Activated naive CD8-positive, alpha-beta T cell treated with anti-CD3 and anti-CD28 coated beads, Interleukin-2, amount 50 U/mL, for 24 hours (primary cell): ENCODE measurements around the gene MORC2.

Source experiments
- ATAC-seq: fragments of 150-1000 bp; cut with Tn5 transposase; one replicate; pipeline ENCODE4 v1.10.0; 2021
- DNase-seq: peaks from one replicate; pipeline ENCODE4 v3.0.0; 2021
- H3K27ac Mint-ChIP-seq: one replicate; pipeline ENCODE4 v1.8.0; 2021; ENCODE audit warnings: mild to moderate bottlenecking, mixed read lengths
- H3K27me3 Mint-ChIP-seq: one replicate; pipeline ENCODE4 v1.8.0; 2021; ENCODE audit warnings: mixed read lengths
- H3K36me3 Mint-ChIP-seq: one replicate; pipeline ENCODE4 v1.8.0; 2021; ENCODE audit warnings: low read depth, mixed read lengths
- H3K4me1 Mint-ChIP-seq: one replicate; pipeline ENCODE4 v1.8.0; 2021; ENCODE audit warnings: mixed read lengths
- H3K4me3 Mint-ChIP-seq: one replicate; pipeline ENCODE4 v1.8.0; 2021; ENCODE audit warnings: mild to moderate bottlenecking, moderate library complexity, mixed read lengths
- H3K9me3 Mint-ChIP-seq: one replicate; pipeline ENCODE4 v1.8.0; 2021; ENCODE audit warnings: mixed read lengths

The MORC2 gene

DNA sequence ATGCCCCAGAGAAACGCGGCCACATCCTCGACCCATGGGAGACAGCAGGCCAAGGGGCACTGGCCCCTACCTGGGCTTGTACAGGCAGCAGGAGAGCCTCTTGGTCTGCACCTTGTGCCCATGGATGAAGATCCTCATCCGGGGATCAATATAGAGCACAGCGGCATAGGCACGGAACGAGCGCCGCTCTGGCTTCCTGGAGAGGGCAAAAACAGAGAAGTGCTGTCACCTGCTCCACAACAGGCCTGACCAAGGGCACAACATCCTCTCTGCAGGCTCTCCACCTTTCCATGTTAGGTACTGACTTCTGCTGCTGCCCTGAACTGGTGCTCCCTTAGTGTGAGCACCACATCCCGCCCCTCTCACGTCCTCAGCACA lies 27.2 kb downstream of the MORC2 start:
- no peaks in the 10 kb centered on the region for H3K27me3 Mint-ChIP-seq
- no peaks in the 10 kb centered on the region for H3K9me3 Mint-ChIP-seq
- peak; percentile 17 for ATAC-seq
- peak overlapping the region; percentile 72 for H3K27ac Mint-ChIP-seq
- H3K4me1 Mint-ChIP-seq, result peaks cover 64% of the 10 kb centered on the region
- DNase-seq, result no peak
- H3K36me3 Mint-ChIP-seq, result peaks cover 70% of the 10 kb centered on the region
- H3K4me3 Mint-ChIP-seq, result peak overlapping the region; percentile 28

DNA sequence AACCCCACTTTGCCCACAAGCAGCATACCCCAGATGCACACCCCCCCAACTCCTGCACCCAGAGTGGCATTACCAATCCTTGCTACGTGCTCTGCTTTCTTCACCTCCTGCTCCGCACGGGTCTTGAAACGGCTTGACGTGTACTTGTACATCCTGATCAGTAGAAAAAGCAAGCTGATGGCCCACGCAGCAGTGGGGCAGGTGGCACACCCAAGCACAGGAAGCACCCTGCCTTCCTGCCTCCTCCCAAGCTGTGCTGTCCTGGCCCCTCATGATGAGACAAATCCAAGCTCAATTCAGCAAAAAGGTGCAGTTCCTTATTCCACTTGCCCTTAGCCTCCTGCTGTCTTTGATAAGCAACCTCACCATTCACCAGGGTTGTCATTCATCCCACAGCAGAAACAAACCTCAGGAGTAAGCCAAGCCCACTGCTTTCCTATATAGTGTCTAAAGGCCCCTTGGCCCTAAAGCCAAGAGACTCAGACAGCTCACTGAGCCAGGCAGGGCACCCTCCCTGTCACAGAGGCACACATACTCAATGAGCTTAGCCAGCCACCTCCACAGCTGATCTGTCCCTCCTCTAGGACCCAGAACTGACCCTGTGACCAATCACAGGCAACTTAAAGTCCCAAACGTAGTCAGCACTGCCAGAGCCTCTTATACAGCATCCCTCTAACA lies 27.8 kb downstream of the MORC2 start:
- Mint-ChIP-seq H3K4me1 (peaks cover 59% of the 10 kb centered on the region), H3K27ac (peak overlapping the region; percentile 72), H3K27me3 (no peaks in the 10 kb centered on the region), H3K4me3 (peak overlapping the region; percentile 28), H3K9me3 (no peaks in the 10 kb centered on the region), H3K36me3 (peaks cover 70% of the 10 kb centered on the region)
- DNase-seq (no peak), ATAC-seq (peak; percentile 50)

DNA sequence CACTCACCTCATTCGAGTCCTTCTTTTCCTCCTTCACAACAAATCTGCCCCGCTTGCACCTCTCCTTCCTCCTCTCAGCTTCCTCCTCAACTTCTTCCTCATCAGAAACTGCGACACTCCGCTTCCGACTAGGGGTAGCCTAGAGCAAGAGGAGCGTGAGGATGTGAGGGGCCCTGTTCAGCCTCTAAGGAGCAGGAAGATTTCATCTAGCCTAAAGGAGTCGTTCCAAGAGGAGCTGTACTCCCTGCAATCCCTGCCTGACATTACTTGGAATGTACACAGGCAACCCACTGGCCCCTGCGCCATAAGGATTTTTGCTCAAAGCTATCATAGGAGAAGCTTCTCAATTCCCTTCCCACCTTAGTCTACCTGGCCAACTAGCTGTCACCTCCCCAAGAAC lies 34.5 kb downstream of the MORC2 start:
- Mint-ChIP-seq H3K27me3 (no peaks in the 10 kb centered on the region), H3K36me3 (peaks cover 52% of the 10 kb centered on the region), H3K4me3 (no peak overlapping the region), H3K27ac (no peak overlapping the region), H3K9me3 (no peaks in the 10 kb centered on the region), H3K4me1 (peaks cover 8% of the 10 kb centered on the region)
- ATAC-seq, result no peak
- DNase-seq, result no peak

DNA sequence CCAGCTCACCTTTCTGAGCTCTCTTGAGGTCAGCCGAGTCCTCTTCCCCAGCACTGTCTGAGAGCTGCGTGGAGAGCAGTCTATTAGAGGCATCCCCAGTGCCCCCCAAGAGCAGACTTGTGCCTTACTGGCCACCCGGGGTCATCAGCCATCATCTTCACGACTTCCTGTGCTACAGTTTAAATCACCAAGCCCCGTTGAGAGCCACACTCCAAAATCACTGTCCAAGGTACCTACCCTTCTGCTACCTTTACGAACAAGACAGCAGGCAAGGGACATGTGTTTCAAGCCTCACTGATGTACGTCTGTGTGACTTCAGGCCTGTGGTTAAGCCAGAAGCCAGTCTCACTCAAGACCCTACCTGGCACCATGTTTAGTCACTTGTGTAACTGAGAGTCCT lies 35.1 kb downstream of the MORC2 start:
- ATAC-seq, result no peak
- Mint-ChIP-seq H3K36me3 (peaks cover 49% of the 10 kb centered on the region), H3K9me3 (no peaks in the 10 kb centered on the region), H3K27ac (no peak overlapping the region), H3K4me1 (peaks cover 5% of the 10 kb centered on the region), H3K4me3 (no peak overlapping the region), H3K27me3 (no peaks in the 10 kb centered on the region)
- no peak for DNase-seq

DNA sequence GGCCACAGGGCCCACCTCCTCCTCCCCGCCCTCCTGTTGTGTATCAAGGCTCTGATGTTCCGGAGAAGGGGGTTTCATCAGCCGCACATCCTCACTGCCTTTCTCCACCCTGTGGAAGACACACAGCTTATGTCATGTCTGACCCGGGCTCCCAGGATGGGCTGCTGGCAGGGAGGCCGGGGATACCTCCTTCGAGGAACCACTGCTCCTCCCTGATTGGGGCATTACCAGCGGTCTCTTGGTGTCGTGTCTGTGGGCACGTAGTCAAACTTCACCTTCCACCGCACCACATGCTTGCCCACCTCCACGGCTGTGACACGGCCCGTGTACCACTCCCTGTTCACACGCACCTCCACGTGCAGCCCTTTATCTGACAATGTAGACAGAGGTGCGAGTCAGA lies 35.9 kb downstream of the MORC2 start:
- Mint-ChIP-seq H3K9me3 (no peaks in the 10 kb centered on the region), H3K4me1 (peaks cover 5% of the 10 kb centered on the region), H3K36me3 (peaks cover 43% of the 10 kb centered on the region), H3K27ac (no peak overlapping the region), H3K27me3 (no peaks in the 10 kb centered on the region), H3K4me3 (no peak overlapping the region)
- ATAC-seq (no peak), DNase-seq (no peak)

DNA sequence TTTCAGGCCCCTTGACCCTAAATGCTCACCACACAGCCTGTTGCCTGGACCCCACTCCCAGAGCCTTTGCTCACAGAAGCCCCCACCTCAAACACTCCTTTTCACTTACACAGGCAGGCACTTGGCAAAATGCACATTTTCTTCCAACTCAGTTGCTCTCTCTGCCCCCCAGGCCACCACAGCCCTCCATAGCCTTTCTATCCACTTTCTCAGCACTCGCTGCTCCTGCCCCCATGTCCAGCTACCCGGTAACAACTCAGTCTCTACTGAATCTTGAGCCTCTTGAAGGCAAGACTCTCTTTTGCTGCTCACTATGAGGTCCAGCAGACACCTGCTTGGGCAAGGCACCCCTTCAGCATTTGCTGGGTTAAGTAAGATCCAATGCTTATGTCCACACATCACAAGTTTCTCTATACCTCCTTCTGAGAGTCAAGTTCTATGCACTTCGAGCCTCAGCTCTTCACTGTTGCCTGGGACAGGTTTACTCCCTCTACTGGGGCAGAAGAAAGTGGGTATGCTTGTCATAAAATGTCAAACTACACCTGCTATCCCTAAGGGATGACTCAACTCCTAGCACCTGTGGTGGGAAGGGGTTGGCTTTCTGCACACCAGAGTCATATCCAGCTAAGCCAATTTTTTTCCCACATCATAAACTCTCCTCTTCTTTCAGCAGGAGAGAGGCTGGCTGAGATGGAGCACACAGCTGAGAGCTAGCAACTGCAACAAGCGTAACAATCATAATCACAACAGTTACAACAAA lies 36.9 kb downstream of the MORC2 start:
- Mint-ChIP-seq H3K27ac (peak overlapping the region; percentile 53), H3K27me3 (no peaks in the 10 kb centered on the region), H3K4me3 (no peak overlapping the region), H3K9me3 (no peaks in the 10 kb centered on the region), H3K4me1 (peaks cover 5% of the 10 kb centered on the region), H3K36me3 (peaks cover 43% of the 10 kb centered on the region)
- DNase-seq (no peak), ATAC-seq (no peak)

DNA sequence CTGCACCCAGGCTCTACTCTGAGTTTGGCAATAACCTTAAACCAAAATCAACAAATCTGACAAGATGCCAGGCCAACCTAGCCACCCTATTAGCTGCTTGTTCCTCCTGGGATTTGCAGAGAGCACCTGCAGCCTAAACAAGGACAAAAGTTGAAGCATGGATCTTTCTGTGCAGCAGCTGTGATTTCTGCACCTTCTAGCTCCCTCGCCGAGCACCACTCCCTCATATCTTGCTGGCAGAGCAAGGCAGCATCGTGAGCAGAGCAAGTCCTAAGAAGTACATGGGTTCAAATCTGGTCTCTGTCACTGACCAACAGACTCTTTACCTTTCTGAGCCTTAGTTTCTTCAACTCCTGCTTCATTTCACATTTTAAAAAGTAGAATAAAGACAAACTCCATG lies 38.3 kb downstream of the MORC2 start:
- Mint-ChIP-seq H3K4me3 (no peak overlapping the region), H3K9me3 (no peaks in the 10 kb centered on the region), H3K27me3 (no peaks in the 10 kb centered on the region), H3K4me1 (peaks cover 5% of the 10 kb centered on the region), H3K27ac (no peak overlapping the region), H3K36me3 (peaks cover 33% of the 10 kb centered on the region)
- DNase-seq, result no peak
- no peak for ATAC-seq

DNA sequence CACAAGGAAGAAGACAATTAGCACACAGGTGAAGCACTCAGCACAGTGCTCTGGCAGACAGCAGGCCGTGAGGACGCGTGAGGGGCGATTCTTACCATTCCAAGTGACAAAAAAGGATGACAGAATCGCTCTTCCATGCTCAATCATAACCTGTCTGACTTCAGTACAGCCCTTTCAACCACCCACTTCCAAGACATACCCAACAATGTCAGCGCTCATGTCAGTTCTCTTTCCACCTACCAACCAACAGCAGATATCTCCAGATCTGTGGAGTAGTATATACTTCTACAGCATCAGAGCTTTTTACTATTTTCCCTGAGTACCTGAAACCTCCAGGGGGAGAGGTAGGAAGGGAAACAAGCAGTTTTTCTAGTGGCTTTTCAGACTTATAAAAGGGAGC lies 40.2 kb downstream of the MORC2 start:
- DNase-seq (no peak), ATAC-seq (no peak)
- Mint-ChIP-seq H3K27ac (no peak overlapping the region), H3K36me3 (peaks cover 17% of the 10 kb centered on the region), H3K4me3 (no peak overlapping the region), H3K4me1 (peaks cover 5% of the 10 kb centered on the region), H3K27me3 (no peaks in the 10 kb centered on the region), H3K9me3 (no peaks in the 10 kb centered on the region)

DNA sequence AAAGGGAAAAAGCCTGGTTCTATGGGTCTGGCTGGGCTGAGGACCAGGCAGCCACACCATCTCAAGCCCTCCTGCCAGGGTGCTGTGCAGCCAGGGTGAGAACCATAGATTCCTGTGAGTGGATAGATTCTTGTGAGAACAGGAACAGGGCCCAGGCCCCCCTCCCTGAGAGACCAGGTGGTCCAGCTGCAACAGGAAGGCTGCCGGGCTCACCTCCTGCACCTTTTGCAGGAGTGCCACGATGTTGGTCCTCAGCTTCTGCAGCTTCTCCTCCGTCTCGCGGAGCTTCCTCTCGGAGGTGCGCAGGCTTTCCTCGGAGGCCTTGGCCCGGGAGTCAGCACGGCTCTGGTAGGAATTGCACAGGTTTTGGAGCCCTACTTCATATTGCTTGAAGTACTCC lies 40.8 kb downstream of the MORC2 start:
- no peak overlapping the region for H3K27ac Mint-ChIP-seq
- H3K4me3 Mint-ChIP-seq, result no peak overlapping the region
- H3K36me3 Mint-ChIP-seq, result peaks cover 16% of the 10 kb centered on the region
- ATAC-seq, result no peak
- no peak for DNase-seq
- peaks cover 5% of the 10 kb centered on the region for H3K4me1 Mint-ChIP-seq
- no peaks in the 10 kb centered on the region for H3K9me3 Mint-ChIP-seq
- no peaks in the 10 kb centered on the region for H3K27me3 Mint-ChIP-seq

DNA sequence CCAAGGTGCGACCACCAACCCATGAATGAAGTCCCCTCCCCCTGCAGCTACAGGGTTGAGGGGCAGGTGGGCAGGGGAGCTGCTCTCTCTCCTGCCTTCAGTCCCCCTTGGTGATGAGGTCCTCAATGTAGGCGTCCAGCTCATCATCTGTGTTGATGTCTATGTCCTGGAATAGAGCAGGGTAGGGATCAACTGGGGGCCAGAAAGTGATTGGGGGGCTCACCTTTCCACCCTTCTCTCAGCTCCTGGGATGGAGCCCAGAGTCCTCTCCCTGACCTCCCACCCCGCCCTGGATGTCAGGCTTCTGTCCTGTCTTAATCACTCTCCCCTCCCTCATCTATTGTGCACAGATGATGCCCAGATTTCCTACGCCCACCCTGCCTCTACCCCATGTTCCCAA lies 41.9 kb downstream of the MORC2 start:
- H3K4me3 Mint-ChIP-seq, result no peak overlapping the region
- no peak overlapping the region for H3K27ac Mint-ChIP-seq
- peaks cover 15% of the 10 kb centered on the region for H3K36me3 Mint-ChIP-seq
- no peaks in the 10 kb centered on the region for H3K27me3 Mint-ChIP-seq
- ATAC-seq (no peak), DNase-seq (no peak)
- H3K9me3 Mint-ChIP-seq, result no peaks in the 10 kb centered on the region
- peaks cover 9% of the 10 kb centered on the region for H3K4me1 Mint-ChIP-seq

DNA sequence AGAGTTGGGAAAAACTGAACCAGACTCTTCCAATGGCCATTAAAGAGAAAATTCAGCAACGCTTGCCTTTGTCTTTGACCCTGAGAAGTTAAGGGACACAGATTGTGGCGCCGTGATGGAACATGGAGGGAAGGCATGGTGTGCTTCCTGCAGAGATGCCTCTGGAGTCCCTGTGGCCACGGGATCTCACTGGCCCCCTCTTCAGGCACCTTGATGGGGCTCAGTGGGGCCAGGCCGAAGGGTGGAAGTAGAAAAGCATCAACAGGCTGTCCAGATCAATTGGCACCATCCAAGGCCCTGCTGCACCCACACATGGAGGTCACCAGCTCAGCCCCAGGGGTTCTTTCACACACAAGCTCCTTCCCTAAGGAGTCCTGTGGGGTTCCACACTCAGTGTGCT lies 42.9 kb downstream of the MORC2 start:
- Mint-ChIP-seq H3K27me3 (no peaks in the 10 kb centered on the region), H3K27ac (no peak overlapping the region), H3K4me1 (peaks cover 14% of the 10 kb centered on the region), H3K36me3 (peaks cover 12% of the 10 kb centered on the region), H3K4me3 (no peak overlapping the region), H3K9me3 (no peaks in the 10 kb centered on the region)
- no peak for DNase-seq
- ATAC-seq, result no peak

DNA sequence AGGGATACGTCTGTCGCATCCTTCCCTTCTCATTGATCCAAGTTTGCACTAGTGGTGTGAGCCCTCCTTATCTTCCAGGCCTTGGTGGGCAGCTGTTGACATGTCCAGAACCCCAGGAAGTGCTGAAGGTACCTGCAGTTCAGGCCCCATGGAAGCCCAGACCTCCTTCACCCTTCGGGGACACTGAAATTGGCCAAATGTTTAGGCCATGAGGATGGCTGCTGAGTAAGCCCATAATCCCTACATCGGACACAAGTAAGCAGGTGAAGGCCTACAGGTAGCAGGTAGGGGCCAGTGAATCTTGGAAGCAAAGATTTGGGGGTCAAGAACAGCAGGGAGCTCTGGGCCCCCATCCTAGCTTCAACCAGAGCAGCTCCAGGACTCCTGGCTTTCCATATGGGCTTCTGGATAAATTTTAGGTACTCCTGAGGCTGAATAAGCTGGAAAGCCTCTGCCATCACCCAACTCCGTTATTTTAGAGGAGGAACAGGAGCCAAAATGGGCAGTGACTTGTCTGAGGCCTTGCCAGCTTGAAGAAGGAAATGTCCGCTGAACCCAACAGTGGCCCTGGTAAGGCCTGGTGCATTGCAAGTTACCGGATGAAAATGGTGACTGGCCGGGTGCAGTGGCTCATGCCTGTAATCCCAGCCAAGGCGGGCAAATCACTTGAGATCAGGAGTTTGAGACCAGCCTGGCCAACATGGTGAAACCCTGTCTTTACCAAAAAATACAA lies 45.2 kb downstream of the MORC2 start:
- Mint-ChIP-seq H3K4me1 (peaks cover 20% of the 10 kb centered on the region), H3K9me3 (no peaks in the 10 kb centered on the region), H3K27ac (peak overlapping the region; percentile 56), H3K4me3 (no peak overlapping the region), H3K27me3 (no peaks in the 10 kb centered on the region), H3K36me3 (peaks cover 11% of the 10 kb centered on the region)
- no peak for DNase-seq
- no peak for ATAC-seq

DNA sequence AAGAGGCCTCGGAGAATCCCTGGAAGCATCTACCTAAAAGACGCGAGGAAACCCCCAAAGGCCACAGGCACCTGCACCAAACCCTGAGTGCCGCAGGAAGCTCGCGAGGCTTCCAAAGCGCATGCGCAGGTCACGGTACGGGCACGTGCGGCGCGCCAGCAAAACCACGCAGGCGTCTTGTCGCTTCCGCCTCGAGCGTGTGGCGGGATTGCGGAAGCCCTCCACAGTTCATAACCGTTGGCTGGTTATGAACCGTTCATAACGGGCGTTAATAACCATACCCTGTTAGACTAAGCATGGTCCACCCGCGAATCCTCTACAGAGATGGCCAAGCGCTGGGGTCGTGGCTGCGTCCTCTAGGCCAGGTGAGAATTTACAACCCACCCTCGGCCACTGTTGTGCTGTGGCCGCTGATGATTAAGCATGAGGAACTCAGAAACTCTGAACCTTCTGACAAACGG lies 46.4 kb downstream of the MORC2 start:
- no peak for ATAC-seq
- Mint-ChIP-seq H3K27me3 (no peaks in the 10 kb centered on the region), H3K4me1 (peaks cover 20% of the 10 kb centered on the region), H3K27ac (peak overlapping the region; percentile 76), H3K4me3 (peak overlapping the region; percentile 76), H3K9me3 (no peaks in the 10 kb centered on the region), H3K36me3 (peaks cover 8% of the 10 kb centered on the region)
- DNase-seq, result peak; percentile 73

DNA sequence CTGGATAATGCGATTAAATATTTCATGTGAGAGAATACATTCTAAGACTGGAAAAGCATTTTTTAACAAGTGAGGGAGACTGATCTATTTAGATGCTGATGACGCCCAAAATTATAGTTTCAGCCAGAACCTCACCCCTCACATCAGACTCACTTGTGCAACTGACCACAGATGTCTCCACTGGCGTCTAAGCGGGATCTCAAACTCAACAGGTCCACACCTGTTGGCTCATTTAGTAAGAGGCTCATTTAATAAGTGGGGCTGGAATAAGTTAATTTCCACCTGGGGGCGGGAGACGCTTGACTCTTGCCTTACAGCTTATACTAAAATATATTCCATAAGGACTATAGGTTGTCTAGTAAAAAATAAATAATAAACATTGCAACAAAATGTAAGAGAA lies 47.5 kb downstream of the MORC2 start:
- H3K4me1 Mint-ChIP-seq, result peaks cover 20% of the 10 kb centered on the region
- ATAC-seq, result no peak
- no peaks in the 10 kb centered on the region for H3K27me3 Mint-ChIP-seq
- no peak for DNase-seq
- peak overlapping the region; percentile 76 for H3K4me3 Mint-ChIP-seq
- no peaks in the 10 kb centered on the region for H3K9me3 Mint-ChIP-seq
- peaks cover 2% of the 10 kb centered on the region for H3K36me3 Mint-ChIP-seq
- H3K27ac Mint-ChIP-seq, result peak overlapping the region; percentile 76

DNA sequence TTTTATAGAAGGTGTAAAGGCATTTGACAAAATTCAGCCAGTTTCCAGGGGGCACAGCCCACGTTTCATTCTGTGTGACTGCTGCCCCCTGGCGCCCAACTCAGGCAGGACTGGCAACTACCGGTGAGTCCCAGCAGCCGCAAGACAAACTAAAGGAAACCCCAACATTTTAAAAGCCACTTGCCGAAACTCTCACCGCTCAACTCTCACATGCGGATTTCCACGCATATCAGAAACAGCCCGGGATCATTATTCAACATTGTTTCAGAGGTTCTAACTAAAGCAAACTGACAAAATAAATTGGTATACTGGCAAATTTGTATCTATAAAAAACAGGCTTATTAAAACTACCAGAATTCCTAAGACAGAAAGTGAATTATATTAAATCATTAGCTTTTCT lies 48.2 kb downstream of the MORC2 start:
- H3K4me3 Mint-ChIP-seq, result peak overlapping the region; percentile 77
- peak; percentile 91 for DNase-seq
- H3K36me3 Mint-ChIP-seq, result peaks cover 7% of the 10 kb centered on the region
- H3K27ac Mint-ChIP-seq, result peak overlapping the region; percentile 61
- ATAC-seq, result peak; percentile 80
- H3K9me3 Mint-ChIP-seq, result peaks cover 5% of the 10 kb centered on the region
- H3K27me3 Mint-ChIP-seq, result no peaks in the 10 kb centered on the region
- peaks cover 20% of the 10 kb centered on the region for H3K4me1 Mint-ChIP-seq
